ENCODE measurements around the gene TMEM267.

- no peak for TF ChIP-seq SP1 (CRISPR knock-in tag; conservative IDR thresholded peaks at IDR 0.05)
- TF ChIP-seq, protein P1, sequence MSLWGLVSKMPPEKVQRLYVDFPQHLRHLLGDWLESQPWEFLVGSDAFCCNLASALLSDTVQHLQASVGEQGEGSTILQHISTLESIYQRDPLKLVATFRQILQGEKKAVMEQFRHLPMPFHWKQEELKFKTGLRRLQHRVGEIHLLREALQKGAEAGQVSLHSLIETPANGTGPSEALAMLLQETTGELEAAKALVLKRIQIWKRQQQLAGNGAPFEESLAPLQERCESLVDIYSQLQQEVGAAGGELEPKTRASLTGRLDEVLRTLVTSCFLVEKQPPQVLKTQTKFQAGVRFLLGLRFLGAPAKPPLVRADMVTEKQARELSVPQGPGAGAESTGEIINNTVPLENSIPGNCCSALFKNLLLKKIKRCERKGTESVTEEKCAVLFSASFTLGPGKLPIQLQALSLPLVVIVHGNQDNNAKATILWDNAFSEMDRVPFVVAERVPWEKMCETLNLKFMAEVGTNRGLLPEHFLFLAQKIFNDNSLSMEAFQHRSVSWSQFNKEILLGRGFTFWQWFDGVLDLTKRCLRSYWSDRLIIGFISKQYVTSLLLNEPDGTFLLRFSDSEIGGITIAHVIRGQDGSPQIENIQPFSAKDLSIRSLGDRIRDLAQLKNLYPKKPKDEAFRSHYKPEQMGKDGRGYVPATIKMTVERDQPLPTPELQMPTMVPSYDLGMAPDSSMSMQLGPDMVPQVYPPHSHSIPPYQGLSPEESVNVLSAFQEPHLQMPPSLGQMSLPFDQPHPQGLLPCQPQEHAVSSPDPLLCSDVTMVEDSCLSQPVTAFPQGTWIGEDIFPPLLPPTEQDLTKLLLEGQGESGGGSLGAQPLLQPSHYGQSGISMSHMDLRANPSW (CRISPR knock-in tag; conservative IDR thresholded peaks at IDR 0.05; ENCODE audit: low read depth): no peak
- no peak for TF ChIP-seq E2F4 (CRISPR knock-in tag; IDR thresholded peaks at IDR 0.05; ENCODE audit: borderline replicate concordance, low read depth)
- no peak for TF ChIP-seq PREB (CRISPR knock-in tag; IDR thresholded peaks at IDR 0.05; ENCODE audit: borderline replicate concordance)
Measured at GRCh38 chr5:43400082-43400481, 83.6 kb downstream of the TMEM267 start.

All from WTC11 (cell line).